Left lung (tissue), 10 donors: ENCODE results near the gene MAGEA9B. TPM values are rescaled to one million over a fixed set of nuclear protein-coding genes. Genes with fewer than 3 reads are reported as not detected.
A peak's percentile ranks its signal among the peaks of the same experiment; 100 is the strongest.
"Not testable (repeated sequence)": the region's sequence is repeated elsewhere in the genome, so short reads cannot be mapped to it uniquely, and the experiment has no call there.

Experiments
- ATAC-seq: fragments of 200-7000 bp; cut with Tn5 transposase; one replicate; pipeline ENCODE4 v1.9.1; 2020; ENCODE audit warnings: moderate library complexity
- DNase-seq, 4 donors: peaks; one replicate each; pipeline ENCODE4 v3.0.0-alpha.2; 2013 to 2020
- H3K27ac ChIP-seq, 2 donors: fragments of 200-600 bp; sonication (generic) in 1 of 2; one replicate each; pipeline versions ENCODE4 v1.5.0 to v1.8.0; 2020 to 2021
- H3K27me3 ChIP-seq, 2 donors: fragments of 200-600 bp; sonication (generic) in 1 of 2; one replicate each; pipeline versions ENCODE4 v1.5.0 to v1.8.0; 2020 to 2021
- H3K36me3 ChIP-seq, 2 donors: fragments of 200-600 bp; sonication (generic) in 1 of 2; one replicate each; pipeline versions ENCODE4 v1.5.0 to v1.8.0; 2020 to 2021
- H3K4me1 ChIP-seq, 2 donors: fragments of 200-600 bp; one replicate each; pipeline ENCODE4 v1.8.0; 2021
- H3K4me3 ChIP-seq, 2 donors: fragments of 200-600 bp; sonication (generic) in 1 of 2; one replicate each; pipeline versions ENCODE4 v1.5.0 to v1.8.0; 2020 to 2021; ENCODE audit warnings: mild to moderate bottlenecking in 1 of 2
- H3K9me3 ChIP-seq, 2 donors: fragments of 200-600 bp; sonication (generic) in 1 of 2; one replicate each; pipeline versions ENCODE4 v1.5.0 to v1.8.0; 2020 to 2021
- intact Hi-C, 2 donors: fragments of 100-400 bp; cut with DNase I; formaldehyde crosslinking; loops; one replicate each; pipeline versions ENCODE4 v1.11.2 to v1.14.2; 2022
- polyA plus RNA-seq, 6 donors: library from polyadenylated mRNA; unstranded; fragments of 120-200 nt; gene quantifications; one replicate each; pipeline ENCODE4 v1.2.1, GENCODE V29; 2013; ENCODE audit not compliant: insufficient read length in 6 of 6
- total RNA-seq, 2 donors: library from RNA; stranded (reverse); fragmentation: NEBNext Ultra II Directional; extraction: Animal tissue kit (Norgen Biotek cat#: 25700); gene quantifications; one replicate each; pipeline ENCODE4 v1.2.1, GENCODE V29; 2021
- TF ChIP-seq, protein P1 (sequence below), 2 donors: fragments of 200-600 bp; sonication (generic) in 1 of 2; IDR thresholded peaks; one replicate each; pipeline versions ENCODE4 v1.5.0 to v1.8.0; 2021; ENCODE audit warnings: antibody characterized with exemption in 2 of 2
- donor health status: DM: no; HTN: yes; CAD: no.
- donor health status: DM: no; HTN: no; CAD: no.

The MAGEA9B gene
- total and polyA plus RNA-seq, 8 donors: not detected

DNA sequence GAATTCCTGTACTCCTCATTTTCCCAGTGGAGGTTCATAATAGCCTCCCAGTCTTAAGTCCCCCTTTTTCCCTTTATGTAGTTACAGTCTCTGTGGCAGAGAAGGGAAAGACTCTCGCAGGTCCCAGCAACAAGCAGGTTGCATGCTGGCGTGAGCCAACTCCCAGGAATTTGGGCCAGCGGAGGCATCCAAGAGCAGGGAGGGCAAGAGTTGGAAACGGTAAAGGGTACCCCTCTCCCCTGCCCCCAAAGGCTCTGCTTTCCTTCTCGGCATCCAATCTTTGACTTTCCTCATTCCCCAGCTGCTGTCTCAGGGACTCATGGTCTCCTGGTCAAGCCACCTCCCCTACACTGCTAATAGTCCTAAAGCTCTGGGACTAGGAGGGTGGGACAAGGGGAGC, 23.3 kb upstream of the MAGEA9B start:
- Histone ChIP-seq H3K27me3 (no peaks in the 10 kb centered on the region), H3K36me3 (no peaks in the 10 kb centered on the region), H3K9me3 (no peaks in the 10 kb centered on the region), H3K4me1 (no peaks in the 10 kb centered on the region), H3K27ac (no peak overlapping the region), H3K4me3 (no peak overlapping the region)
- intact Hi-C loops: no loop called here
- TF ChIP-seq, protein P1, sequence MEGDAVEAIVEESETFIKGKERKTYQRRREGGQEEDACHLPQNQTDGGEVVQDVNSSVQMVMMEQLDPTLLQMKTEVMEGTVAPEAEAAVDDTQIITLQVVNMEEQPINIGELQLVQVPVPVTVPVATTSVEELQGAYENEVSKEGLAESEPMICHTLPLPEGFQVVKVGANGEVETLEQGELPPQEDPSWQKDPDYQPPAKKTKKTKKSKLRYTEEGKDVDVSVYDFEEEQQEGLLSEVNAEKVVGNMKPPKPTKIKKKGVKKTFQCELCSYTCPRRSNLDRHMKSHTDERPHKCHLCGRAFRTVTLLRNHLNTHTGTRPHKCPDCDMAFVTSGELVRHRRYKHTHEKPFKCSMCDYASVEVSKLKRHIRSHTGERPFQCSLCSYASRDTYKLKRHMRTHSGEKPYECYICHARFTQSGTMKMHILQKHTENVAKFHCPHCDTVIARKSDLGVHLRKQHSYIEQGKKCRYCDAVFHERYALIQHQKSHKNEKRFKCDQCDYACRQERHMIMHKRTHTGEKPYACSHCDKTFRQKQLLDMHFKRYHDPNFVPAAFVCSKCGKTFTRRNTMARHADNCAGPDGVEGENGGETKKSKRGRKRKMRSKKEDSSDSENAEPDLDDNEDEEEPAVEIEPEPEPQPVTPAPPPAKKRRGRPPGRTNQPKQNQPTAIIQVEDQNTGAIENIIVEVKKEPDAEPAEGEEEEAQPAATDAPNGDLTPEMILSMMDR (IDR thresholded peaks at IDR 0.05): no peak
- DNase-seq (no peak), ATAC-seq (no peak)

DNA sequence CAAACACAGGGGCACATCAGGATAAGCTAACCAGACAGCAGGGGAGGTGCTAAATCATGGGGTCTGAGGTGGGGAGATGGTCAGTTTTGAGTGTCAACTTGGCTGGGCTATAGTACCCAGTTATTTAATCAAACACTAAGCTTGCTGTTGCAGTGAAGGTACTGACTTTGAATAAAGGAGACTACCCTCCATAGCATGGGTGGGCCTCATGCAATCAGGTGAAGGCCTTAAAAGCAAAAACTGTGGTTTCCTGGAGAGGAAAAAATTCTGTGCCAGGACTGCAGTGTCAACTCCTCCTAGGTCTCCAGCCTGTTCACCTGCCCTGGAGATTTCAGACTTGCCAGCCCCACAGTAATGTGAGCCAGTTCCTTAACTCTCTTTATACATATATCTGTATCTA, 20.4 kb upstream of the MAGEA9B start:
- Histone ChIP-seq H3K4me3 (no peak overlapping the region), H3K36me3 (no peaks in the 10 kb centered on the region), H3K9me3 (no peaks in the 10 kb centered on the region), H3K27ac (no peak overlapping the region), H3K27me3 (no peaks in the 10 kb centered on the region), H3K4me1 (no peaks in the 10 kb centered on the region)
- ATAC-seq (no peak), DNase-seq (no peak)
- TF ChIP-seq, protein P1 (IDR thresholded peaks at IDR 0.05): no peak
- intact Hi-C loops: no loop called here

DNA sequence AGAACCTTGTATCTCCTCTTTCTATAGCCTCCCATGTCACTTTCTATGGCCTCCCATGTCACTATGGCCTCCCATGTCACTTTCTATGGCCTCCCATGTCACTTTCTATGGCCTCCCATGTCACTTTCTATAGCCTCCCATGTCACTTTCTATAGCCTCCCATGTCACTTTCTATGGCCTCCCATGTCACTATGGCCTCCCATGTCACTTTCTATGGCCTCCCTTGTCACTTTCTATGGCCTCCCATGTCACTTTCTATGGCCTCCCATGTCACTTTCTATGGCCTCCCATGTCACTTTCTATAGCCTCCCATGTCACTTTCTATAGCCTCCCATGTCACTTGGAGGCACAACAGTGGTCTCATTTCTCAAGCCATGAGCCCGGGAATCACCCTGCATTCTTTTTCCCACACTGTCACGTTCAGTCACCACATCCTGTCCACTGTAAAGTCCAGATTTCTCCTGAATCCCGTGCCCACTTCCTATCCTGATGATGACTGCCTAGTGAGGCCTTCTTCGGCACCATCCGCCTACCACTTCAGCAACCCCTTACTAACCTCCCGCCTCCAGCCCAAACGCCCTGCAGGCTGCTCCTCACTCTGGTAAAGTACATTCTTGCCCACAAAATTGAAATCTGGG, 18.1 kb upstream of the MAGEA9B start:
- H3K27me3 ChIP-seq, H3K4me1 ChIP-seq, H3K4me3 ChIP-seq, intact Hi-C loops, H3K27ac ChIP-seq, DNase-seq, H3K9me3 ChIP-seq, ATAC-seq, H3K36me3 ChIP-seq: not testable (repeated sequence)

DNA sequence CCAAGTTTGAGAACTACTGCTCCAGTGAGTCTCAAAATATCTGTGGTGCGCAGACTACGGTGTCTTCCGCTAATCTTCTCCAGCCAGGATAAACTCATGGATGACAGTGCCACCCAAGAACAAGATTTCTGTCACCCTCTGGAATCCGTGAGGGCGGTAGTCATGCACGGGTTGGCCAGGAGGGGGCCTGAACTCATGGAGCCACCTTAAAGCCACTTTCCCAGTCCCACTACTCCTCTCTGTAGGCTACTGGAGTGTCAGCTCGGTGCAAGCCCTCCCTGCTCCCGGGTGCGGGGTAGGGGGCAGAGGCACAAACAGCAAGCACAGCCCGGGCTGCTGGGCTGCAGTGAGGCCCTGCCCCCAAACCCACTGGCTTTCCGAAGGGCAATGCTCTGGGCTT, 11.3 kb upstream of the MAGEA9B start:
- H3K27me3 ChIP-seq, H3K9me3 ChIP-seq, intact Hi-C loops, H3K4me3 ChIP-seq, H3K36me3 ChIP-seq, H3K27ac ChIP-seq, DNase-seq, H3K4me1 ChIP-seq, ATAC-seq: not testable (repeated sequence)

DNA sequence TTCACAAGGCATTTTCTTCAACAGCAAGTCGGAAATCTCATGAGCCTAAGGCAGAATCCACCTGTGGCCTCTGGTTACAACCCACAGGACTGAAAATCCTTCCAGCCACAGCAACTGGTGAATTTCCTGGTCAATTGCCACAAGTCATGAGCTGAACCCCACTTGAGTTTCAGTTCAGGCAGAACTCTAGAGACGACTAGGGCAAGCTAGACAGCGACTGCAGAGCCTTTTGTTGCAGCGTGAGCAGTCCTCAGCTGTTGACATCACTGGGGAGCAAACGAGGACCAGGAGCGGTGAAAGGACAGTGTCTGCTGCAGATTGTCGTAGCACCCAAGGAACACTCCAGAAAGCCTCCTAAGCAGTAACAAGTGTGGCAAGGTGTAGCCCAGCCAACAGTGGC, 8.7 kb upstream of the MAGEA9B start:
- intact Hi-C loops, H3K4me1 ChIP-seq, DNase-seq, H3K9me3 ChIP-seq, H3K27ac ChIP-seq, H3K27me3 ChIP-seq, H3K4me3 ChIP-seq, ATAC-seq, H3K36me3 ChIP-seq: not testable (repeated sequence)

DNA sequence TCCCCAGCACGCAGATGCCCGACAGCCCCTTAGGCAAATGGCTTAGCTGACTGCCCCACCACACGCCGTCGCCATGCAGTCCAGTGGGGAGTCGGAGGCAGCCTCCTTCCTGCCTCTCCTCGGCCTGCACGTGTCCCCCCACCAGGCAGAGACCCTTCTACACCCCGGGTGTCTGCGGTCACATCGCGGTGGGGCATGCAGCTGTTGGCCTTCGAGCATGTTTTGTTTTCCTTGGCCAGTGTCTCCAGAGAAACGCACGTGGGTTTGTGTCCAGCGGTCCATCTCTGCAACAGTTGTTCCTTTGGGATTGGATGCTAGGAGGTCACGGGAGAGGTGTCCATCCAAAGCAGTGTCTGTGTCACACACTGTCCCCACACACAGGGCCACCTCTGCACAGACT, 8.0 kb upstream of the MAGEA9B start, which contains the start of gene HSFX2:
HSFX2 (minus strand) TSS at position 101 of the 400 bp plus-strand sequence. CDS start 614 bp downstream, outside the sequence.
- H3K4me1 ChIP-seq, H3K27ac ChIP-seq, ATAC-seq, H3K36me3 ChIP-seq, H3K9me3 ChIP-seq, H3K27me3 ChIP-seq, intact Hi-C loops, H3K4me3 ChIP-seq, DNase-seq: not testable (repeated sequence)

DNA sequence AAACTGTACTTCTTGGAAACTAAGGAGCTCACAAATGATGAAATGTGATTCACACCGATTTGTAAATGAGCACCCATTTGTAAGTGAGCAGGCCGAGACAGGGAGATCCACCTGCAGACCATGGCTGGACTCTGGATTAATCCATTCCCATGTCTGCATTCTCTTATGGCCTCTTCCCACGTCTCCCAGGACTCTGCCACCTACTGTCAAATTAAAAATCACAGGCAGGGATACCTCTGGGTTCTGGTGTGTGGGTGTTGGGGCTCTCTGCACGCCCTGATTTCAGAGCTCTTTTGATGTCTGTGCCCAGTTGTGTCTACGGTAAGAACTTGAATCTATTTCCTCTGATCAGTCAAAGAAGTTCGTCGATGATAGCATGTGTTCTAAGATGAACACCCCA, 3.7 kb upstream of the MAGEA9B start:
- H3K27ac ChIP-seq, H3K27me3 ChIP-seq, H3K4me3 ChIP-seq, H3K36me3 ChIP-seq, H3K4me1 ChIP-seq, DNase-seq, H3K9me3 ChIP-seq, ATAC-seq, intact Hi-C loops: not testable (repeated sequence)

DNA sequence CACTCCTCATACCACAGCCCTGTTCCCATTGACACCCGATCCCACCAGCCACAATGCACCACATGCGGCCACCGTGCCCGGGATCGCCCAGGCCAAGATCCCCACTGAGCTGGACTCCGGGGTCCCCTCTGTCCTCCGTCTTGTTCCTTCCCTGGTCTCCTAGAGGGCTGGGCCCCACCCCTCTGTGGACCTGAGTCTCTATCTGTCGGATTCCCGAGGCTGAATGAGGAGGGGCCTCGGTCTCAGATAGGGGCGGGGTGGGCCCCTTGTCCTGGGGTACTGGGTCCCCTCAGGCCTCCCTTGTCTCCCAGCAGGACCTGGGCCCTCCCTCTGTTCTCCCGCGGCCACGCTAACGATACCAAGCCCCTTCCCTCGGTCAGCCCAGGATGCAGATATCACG, 1.6 kb downstream of the MAGEA9B start:
- H3K4me1 ChIP-seq, DNase-seq, H3K9me3 ChIP-seq, H3K27ac ChIP-seq, H3K27me3 ChIP-seq, intact Hi-C loops, ATAC-seq, H3K36me3 ChIP-seq, H3K4me3 ChIP-seq: not testable (repeated sequence)

DNA sequence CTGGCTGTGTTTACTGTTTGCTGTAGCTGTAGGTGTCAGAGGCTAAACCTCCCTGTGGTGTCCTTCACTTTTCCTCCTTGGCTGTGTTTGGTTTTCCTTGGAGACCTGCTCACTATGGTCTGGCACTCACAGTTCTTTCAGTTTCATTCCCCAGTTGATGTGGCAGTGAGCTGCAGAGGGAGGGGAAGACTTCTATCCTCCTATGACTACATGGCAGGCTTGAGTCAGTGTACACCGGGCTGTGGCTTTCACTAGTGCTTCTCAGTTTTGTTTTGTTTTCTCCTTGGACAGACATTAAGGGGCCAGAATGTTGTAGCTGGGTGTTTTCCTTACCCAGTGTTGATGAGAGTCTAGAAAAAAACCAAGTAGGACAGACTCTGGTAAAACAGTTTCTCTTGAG, 13.8 kb downstream of the MAGEA9B start:
- ATAC-seq: peak; percentile 47
- intact Hi-C loops: not testable (repeated sequence)

More for the DNA sequence above, 13.8 kb downstream of the MAGEA9B start:
- not testable (repeated sequence) for H3K27ac ChIP-seq, H3K4me3 ChIP-seq, H3K9me3 ChIP-seq, H3K4me1 ChIP-seq, H3K27me3 ChIP-seq, H3K36me3 ChIP-seq, DNase-seq
